GM21526 (cell line): ENCODE results near the gene RCN1.

Source experiments
- ATAC-seq: cut with Tn5 transposase; IDR thresholded peaks from one replicate; pipeline ENCODE4 v1.9.1; 2021; ENCODE audit warnings: moderate library complexity; ENCODE audit not compliant: unreplicated experiment, low FRiP score

The RCN1 gene

DNA sequence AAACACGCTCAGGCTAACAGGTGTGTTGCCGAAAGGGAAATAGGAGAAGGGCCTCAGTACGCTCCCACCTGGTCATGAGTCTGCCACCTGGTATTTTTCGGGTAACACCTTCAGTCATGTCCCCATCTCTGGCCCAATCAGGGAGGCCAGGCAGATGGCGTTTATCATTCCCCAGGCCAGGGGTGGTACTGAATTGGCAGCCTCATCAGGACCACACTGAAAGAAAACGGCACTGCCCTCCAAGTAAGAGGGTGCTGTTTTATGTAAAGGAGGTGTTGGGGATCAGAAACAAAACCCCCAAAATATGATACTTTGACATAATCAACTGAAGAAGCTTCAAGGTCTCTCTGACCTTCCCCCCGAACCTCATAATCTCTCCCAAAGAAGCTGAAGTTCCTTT is 58.9 kb downstream of the RCN1 start:
- ATAC-seq, result no peak

DNA sequence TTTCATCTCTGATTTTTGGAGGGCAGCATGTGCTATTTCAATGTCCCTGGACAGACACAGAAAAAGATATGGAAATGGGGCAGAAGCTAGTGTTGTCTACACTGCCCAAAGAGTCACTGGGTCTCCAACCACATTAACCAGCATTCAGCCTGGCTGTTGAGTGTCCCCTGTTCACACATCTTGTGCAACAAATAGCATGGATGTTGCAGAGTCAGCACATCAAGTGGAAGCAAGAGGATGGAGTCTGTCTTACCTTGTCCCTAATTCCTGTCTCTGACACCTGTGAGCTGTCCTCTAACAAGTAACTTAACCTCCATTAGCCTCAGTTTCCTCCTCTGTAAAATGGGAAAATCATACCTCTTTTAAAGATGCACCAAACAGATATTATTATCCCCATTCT is 60.2 kb downstream of the RCN1 start:
- no peak for ATAC-seq

DNA sequence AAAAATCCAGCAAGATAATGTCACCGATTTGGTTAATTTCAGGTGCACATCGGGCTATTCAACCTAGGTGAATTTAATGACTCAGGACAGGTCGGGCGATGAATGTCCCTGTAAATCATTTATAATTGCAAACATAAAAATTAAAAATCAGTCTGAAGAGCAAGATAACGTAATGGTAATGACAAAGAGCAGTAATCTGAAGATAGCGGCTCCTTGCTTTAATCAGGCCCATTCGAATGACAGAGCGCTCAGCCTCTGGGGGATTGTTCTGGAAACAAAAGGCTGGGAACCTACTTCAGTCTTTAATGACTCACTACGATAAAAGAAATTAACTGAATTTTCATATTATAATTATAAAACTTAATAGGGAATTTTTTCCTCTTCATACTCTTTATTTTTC is 61.3 kb downstream of the RCN1 start:
- no peak for ATAC-seq

DNA sequence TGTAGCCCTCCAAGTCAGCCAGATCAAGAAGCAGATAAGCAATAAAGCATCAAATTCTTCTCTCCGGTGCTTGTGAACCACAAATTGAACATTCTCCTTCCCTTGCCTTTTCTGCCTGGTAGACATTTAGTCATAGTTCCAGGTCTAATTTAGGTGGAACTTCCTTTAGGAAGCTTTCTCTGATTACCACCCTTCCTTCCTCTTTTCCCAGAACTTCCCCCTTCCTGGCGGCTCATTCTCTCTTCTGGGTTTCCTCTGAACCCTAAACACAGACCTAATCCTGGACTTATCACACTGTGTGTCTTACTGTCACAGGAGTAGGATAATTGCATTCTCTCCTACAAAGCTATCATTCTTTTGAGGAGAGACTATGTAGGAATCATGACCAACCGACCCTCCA is 61.9 kb downstream of the RCN1 start:
- no peak for ATAC-seq

DNA sequence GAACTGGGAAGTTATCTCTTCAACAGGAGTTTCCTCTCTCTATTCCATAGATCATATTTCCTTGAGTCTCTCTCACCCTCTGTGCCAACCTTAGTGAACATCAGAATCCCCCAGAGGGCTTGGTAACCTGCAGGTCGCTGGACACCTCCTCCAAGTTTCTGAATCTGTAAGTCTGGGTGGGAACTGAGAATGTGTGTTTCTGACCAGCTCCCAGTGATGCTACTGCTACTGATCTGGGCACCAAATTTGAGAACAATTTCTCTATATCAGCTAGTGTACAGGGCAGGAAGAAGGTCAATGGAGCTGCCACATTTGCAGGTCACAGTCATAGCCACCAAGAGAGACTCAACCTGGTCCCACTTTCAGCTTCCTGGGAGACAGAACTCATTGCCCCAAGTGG is 62.9 kb downstream of the RCN1 start:
- ATAC-seq, result peak; percentile 40

DNA sequence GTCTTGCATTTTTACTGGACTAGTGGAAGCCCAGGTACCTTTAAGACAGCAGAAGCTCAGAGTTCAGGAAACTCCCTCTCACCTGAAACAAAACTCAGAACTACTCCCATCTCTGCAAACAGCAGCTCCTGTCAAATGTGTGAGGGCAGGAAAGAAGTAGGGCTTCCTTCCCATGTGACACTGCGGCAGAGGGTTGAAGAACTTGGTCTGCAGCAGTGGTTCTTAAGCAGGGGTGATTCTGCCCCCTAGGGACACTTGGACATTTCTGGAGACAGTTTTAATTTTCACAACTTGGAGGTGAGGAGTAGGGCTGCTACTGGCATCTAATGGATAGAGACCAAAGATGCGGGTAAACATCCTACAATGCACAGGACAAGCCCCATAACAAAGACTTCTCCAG is 63.4 kb downstream of the RCN1 start:
- ATAC-seq, result peak; percentile 47
